Fibroblast of lung (primary cell): Measurements from ENCODE around the gene ARF4.

ENCODE experiments used
- EZH2 ChIP-seq: IDR thresholded peaks from 2 replicates; pipeline ENCODE4 v1.5.1; 2012; ENCODE audit warnings: low read length, control low read depth, mild to moderate bottlenecking; ENCODE audit errors: missing control alignments
- TF ChIP-seq, protein P1 (sequence below), 2 donors: IDR thresholded peaks in 1 of 2; conservative IDR thresholded peaks in 1 of 2; 1 replicate in 1 of 2; 2 replicates in 1 of 2; pipeline ENCODE4 v1.5.1; 2011 to 2012; ENCODE audit warnings: low read length in 2 of 2, control low read depth in 1 of 2, inconsistent platforms in 1 of 2, low read depth in 1 of 2, mild to moderate bottlenecking in 1 of 2

DNA sequence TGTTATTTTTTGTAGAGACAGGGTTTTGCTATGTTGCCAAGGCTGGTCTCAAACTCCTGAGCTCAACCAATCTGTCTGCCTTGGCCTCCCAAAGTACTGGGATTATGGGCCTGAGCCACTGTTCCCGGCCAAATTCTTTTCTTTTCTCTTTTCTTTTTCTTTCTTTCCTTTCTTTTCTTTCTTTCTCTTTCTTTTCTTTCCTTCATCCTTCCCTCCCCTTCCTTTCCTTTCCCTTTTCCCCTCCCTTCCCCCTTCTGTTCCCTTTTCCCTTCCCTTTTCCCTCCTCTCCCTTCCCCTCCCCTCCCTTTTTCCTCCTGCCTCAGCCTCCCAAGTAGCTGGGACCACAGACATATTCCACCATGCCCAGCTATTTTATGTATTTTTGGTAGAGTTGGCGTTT, 3.1 kb upstream of the ARF4 start:
- TF ChIP-seq, protein P1, sequence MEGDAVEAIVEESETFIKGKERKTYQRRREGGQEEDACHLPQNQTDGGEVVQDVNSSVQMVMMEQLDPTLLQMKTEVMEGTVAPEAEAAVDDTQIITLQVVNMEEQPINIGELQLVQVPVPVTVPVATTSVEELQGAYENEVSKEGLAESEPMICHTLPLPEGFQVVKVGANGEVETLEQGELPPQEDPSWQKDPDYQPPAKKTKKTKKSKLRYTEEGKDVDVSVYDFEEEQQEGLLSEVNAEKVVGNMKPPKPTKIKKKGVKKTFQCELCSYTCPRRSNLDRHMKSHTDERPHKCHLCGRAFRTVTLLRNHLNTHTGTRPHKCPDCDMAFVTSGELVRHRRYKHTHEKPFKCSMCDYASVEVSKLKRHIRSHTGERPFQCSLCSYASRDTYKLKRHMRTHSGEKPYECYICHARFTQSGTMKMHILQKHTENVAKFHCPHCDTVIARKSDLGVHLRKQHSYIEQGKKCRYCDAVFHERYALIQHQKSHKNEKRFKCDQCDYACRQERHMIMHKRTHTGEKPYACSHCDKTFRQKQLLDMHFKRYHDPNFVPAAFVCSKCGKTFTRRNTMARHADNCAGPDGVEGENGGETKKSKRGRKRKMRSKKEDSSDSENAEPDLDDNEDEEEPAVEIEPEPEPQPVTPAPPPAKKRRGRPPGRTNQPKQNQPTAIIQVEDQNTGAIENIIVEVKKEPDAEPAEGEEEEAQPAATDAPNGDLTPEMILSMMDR (conservative IDR thresholded peaks at IDR 0.05 in 1 of 2, IDR thresholded peaks at IDR 0.05 in 1 of 2; ENCODE audit: low read depth in 1 of 2, low read length in 2 of 2): no peak
- no peak for TF ChIP-seq EZH2
